Glomerular visceral epithelial cell (primary cell): Measurements from ENCODE around the gene LRP3.
"Not testable (repeated sequence)": the region's sequence is repeated elsewhere in the genome, so short reads cannot be mapped to it uniquely, and the experiment has no call there.

Experiments
- DNase-seq: peaks from one replicate; pipeline ENCODE4 v3.0.0-alpha.2; 2016; ENCODE audit errors: extremely low spot score

Gene LRP3

GRCh38 chr19:33216198-33216830 is 22.2 kb downstream of the LRP3 start:
- no peak for DNase-seq

DNA sequence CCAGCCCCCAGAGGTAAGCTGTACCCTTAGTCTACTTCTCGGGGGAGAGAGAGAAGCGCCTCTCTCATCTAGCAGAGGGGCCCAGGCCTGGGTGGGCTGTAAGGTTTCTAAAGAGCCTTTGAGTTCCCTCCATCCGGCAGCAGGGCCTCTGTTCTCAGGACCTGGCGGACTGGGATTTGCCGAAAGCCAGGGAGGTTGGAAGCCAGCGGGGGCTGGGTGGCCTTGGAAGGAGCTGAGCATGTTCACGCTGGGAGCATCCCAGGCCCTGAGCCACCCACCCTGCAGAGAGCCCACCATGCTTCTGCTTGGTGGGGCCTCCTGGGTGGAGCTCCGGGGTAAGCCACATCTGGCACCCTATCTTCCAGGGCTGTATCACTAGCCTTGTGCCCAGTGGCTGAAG is 23.8 kb downstream of the LRP3 start:
- no peak for DNase-seq

- no peak for DNase-seq
These were observed 25.2 kb downstream of the LRP3 start for GRCh38 chr19:33219261-33219815.

- no peak for DNase-seq
These were observed 26.0 kb downstream of the LRP3 start for GRCh38 chr19:33220115-33220514.

GRCh38 chr19:33220735-33221134 is 26.6 kb downstream of the LRP3 start:
- no peak for DNase-seq

DNA sequence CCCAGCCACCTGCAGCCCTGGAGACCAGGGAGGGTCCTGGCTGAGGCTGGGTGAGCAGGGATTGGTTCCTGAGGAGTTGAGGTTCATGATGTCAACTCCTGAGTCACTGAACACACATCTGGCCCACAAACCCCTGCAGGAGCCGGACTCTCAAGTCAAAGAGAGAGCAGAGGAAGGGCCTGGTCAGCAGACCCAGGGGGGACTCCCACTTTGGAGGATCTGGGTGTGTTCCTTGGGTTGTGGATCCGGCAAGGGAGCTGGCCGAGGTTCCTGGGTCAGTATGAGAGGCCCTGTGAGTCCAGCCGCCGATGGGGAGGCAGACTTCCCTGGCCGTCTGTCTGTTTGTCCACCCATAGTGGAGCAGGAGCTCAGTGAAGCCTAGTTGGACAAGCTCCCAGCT is 27.5 kb downstream of the LRP3 start:
- DNase-seq: no peak

DNA sequence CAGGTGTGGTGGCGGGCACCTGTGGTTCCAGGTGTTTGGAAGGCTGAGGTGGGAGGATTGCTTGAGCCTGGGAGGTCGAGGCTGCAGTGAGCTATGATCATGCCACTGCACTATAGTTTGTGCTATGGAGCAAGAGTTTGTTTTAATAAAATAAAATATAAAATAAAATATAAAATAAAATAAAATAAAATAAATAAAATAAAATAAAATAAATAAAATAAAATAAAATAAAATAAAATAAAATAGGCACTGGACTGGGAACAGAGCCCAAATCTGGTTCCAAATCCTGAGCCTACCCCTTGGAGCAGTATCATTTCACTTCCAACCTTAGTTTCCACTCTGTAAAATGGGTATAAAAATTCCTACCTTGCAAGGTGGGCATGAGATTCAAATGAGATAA is 28.1 kb downstream of the LRP3 start:
- DNase-seq: not testable (repeated sequence)

GRCh38 chr19:33224694-33225457 is 30.7 kb downstream of the LRP3 start:
- no peak for DNase-seq

- no peak for DNase-seq
These were observed 31.4 kb downstream of the LRP3 start, which contains the start of gene SLC7A10 for GRCh38 chr19:33225458-33225926. Gene SLC7A10, minus strand, starts transcription at chr19:33225850. Its CDS starts 147 bp downstream, at chr19:33225703.

DNA sequence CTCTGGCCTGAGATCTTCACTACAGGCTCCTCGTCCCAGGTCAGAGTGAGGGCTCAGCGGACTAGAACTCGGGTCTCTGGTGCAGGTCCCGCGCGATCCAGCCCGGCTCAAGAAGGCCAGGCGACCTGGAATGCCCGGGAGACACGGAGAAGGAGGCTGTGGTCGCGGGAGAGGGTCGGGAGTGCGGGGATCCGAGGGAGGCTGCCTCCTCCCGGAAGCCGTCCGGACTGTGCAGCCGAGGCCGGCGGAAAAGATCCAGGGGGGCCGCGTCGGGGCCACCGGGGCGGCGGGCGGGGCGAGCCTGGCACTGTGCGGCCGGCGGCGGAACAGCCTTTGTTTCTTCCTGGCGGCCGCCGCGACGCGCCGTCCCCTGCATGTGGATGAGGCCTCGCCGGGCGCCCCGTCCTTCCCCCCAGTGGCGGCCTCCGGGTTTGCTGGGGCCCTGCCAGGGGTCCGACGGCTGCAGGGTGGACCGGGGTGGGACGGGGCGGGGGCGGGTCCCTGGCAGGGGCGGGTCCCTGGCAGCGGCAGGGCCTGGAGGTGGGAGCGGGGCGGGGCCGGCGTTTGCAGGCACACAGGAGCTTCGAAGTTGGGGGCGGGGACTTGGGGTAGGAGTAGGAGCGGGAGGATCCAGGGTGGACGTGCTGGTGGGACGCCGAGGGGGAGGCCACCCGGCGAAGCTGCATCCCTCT is 32.6 kb downstream of the LRP3 start:
- DNase-seq: no peak

- no peak for DNase-seq
These were observed 33.1 kb downstream of the LRP3 start for GRCh38 chr19:33227242-33227650.

DNA sequence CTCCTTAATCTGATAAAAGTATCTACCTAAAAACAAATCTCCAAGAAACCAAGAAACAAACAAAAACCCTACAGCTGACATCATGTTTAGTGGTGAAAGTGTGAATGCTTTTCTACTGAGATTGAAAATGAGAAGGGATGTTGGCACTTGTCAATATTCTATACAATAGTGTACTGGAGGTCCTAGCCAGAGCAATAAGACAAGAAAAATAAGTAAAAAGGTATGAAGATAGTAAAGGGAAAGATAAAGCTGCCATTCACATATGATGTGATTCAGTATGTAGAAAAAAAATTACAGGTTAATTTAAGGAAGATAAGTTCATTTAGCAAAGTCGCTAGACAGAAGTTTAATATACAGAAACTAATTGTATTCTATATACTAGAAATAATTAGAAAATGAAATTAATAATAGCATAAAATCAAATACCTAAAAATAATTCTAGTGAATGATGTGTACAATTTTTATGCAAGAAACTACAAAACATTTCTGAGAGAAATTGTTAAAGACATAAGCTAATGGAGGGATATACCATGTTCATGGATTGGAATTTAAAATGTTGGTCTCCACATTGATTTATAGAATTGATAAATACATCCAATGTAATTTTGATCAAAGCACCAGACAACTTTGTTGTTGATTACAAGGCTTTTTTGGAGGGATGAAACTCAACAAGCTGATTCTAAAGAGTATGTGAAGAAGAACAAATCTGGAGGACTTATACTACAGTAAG is 33.9 kb downstream of the LRP3 start:
- DNase-seq: no peak

DNA sequence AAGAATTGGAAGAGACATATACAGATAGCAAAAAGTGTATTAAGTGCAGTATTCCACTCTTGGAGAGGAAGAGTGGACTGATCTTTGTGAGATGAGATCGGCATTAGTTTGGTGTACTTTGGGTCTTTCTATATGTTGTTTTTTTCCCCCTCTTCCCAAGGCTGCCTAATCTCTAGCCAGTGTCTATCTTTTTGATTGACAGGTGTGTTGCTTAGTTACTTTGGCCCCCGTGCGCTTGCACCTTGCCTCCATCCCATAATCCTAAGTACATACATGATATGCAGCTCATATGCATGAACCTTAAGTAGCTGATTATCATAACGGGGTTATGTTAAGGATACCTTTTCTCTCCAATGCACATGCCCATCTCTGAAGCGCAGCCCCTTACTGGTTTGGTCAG is 35.8 kb downstream of the LRP3 start:
- DNase-seq: no peak

DNA sequence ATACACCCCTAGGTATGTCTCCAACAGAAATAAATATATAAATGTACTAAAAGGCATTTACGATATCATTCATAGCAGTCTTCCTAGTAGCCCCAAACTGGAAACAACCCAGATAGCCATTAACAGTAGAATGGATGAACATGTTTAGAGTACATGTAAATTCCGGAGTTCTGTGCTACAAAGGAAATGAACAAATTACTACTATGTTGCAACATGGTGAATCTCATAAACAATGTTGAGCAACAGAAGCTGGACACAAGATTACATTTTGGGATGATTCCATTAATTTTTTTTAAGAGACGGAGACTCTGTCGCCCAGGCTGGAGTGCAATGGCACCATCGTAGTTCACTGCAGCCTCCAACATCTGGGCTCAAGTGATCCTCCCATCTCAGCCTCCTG is 37.4 kb downstream of the LRP3 start:
- DNase-seq: no peak

DNA sequence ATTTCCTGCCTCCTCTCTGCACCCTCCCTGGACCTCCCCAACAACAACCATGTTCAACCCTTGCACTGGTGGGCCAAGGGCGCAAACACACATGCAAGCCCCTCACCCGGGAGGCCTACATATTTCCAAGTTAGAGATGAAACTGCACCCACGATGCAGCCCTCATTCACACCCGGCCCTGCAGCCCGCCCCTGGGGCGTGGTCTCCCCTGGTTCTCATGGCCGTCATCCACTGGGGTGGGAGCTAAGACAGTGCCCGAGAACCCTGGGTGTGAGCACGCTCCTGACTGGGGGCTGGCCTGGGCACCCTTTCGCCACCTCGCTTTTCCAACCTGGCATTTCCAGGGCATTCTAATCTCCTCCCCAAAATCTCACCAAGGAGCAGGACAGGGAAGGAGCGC is 38.5 kb downstream of the LRP3 start:
- DNase-seq: no peak

DNA sequence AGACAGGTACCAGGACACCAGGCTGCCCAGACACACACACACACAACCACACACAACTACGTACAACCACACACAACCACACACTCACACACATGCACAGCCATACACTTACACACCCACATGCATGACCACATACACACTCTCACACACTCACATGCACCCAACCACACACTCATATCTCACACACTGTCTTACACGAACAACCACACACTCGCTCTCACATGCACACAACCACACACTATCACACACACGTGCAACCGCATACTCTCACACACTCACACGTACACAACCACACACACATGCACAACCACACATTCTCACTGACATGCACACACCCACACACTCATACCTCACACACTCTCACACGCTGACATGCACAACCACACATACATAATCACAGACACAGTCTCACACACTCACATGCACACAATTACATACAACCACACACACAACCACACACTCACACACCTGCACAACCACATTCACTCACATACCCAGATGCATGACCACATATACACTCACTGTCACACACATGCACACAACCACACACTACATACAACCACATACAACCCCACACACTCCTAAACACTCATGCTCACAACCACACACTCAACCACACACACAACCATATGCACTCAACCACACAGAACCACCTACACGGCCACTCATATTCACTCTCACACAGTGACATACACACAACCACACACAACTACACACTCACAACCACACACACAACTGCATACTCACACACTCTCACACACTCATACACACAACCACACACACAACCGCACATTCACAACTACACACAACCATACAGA is 39.1 kb downstream of the LRP3 start:
- DNase-seq: no peak

- no peak for DNase-seq
These were observed 40.0 kb downstream of the LRP3 start for GRCh38 chr19:33234092-33234491.

DNA sequence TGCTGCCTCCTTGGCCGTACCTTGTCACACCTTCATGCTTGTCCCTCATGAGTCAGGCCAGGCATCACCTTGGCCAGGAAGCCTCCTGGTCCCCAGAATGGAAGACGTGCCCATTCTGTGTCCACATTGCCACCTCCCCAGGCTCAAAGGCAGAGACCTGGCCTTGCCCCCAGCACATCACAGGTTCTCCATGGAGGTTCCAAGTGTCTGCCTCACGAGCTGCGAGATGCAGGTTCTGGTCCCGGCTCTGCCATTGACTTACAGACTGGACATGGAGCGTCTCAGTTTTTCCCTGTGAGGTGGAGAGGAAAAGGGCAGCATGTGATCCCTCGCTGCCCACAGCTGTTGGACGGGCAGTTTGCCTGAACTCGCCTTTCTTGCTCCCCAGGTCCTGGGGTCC is 40.6 kb downstream of the LRP3 start:
- DNase-seq: no peak

DNA sequence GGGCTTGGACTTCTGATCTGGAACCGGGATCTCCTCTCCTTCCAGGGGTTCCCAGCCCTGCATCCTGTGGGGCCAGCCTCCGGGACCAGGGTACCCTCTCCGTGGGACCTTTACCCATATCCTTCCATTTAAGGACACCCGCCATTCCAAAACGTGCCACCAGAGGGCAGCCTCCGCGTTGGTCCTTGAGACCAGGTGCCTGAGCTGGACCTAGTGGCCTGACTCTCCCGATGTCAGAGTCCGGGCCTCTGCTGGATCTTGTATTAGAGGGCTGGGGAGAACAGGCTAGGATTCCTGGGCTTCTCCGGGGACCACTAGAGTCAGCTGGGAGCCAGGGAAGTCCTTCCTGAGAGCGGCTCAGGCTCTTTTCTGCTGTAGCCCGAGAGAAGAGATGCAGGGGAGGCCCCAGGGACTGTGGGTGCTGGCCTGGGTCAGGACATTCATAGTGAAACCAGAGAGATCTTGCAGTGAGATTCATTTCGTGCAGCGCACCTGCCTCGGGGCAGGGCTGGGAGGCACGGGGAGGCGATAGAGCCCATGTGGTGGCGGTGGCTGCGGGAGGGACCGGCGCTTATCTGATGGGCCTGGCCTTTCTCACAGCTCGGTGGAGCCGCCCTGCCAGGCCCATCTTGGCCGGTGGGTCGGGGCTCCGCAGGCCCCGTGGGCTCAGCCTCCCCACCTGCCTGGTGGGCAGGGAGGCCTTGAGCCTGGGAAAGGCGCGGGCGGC is 41.3 kb downstream of the LRP3 start:
- DNase-seq: peak; percentile 68

DNA sequence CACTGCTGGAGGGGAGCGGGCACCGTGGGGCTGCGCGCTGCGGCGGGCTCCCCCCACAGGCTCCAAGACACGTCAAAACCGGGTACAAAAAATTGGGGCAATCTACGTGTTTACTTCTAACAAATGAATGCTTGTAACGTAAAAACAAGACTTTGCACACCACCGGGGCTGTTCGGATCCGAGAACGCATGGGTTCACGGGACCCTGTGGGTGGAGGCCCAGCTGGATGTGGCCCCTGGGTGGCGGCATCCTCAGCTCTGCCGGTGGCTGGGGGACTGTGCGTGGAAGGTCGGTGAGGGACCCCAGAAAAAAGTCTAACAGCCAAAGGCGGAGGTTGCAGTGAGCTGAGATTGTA is 41.8 kb downstream of the LRP3 start:
- DNase-seq: no peak
